NCI-H2081 (cell line): ENCODE results near the gene SLC34A2.
"Not testable (repeated sequence)": the region's sequence is repeated elsewhere in the genome, so short reads cannot be mapped to it uniquely, and the experiment has no call there.

Experiments used
- DNase-seq, 2 experiments: peaks; one replicate each; lab custom pipeline; 2025; lab: John Stamatoyannopoulos, UW

Gene SLC34A2

GRCh38 chr4:25654971-25655963, at the start of gene SLC34A2:
Gene SLC34A2, plus strand, starts transcription at chr4:25655851. Its CDS starts 6,650 bp downstream, at chr4:25662501.
- no peak for DNase-seq

GRCh38 chr4:25608644-25609043, 47.0 kb upstream of the SLC34A2 start:
- no peak for DNase-seq

- DNase-seq, result no peak
Measured at GRCh38 chr4:25609976-25610375, 45.7 kb upstream of the SLC34A2 start.

GRCh38 chr4:25613613-25614012, 42.0 kb upstream of the SLC34A2 start:
- not testable (repeated sequence) for DNase-seq

GRCh38 chr4:25614807-25615206, 40.8 kb upstream of the SLC34A2 start:
- DNase-seq, result no peak

GRCh38 chr4:25621027-25621930, 34.4 kb upstream of the SLC34A2 start:
- DNase-seq, result no peak

- no peak for DNase-seq
Measured at GRCh38 chr4:25624616-25625015, 31.0 kb upstream of the SLC34A2 start.

- DNase-seq, result no peak
Measured at GRCh38 chr4:25628451-25628850, 27.2 kb upstream of the SLC34A2 start.

- no peak for DNase-seq
Measured at GRCh38 chr4:25632135-25632534, 23.5 kb upstream of the SLC34A2 start.

GRCh38 chr4:25633541-25633940, 22.1 kb upstream of the SLC34A2 start:
- no peak for DNase-seq

- no peak for DNase-seq
Measured at GRCh38 chr4:25635501-25635900, 20.1 kb upstream of the SLC34A2 start.

- DNase-seq, result no peak
Measured at GRCh38 chr4:25637581-25638220, 17.9 kb upstream of the SLC34A2 start.

- no peak for DNase-seq
Measured at GRCh38 chr4:25638221-25638601, 17.4 kb upstream of the SLC34A2 start.

GRCh38 chr4:25638806-25639205, 16.8 kb upstream of the SLC34A2 start:
- no peak for DNase-seq

GRCh38 chr4:25650311-25650710, 5.3 kb upstream of the SLC34A2 start:
- no peak for DNase-seq

GRCh38 chr4:25651682-25652081, 4.0 kb upstream of the SLC34A2 start:
- no peak for DNase-seq

GRCh38 chr4:25654031-25654970, 1.4 kb upstream of the SLC34A2 start:
- DNase-seq, result no peak

- no peak for DNase-seq
Measured at GRCh38 chr4:25656031-25656430, 380 bp downstream of the SLC34A2 start.

- DNase-seq, result no peak
Measured at GRCh38 chr4:25658357-25658771, 2.7 kb downstream of the SLC34A2 start.

- no peak for DNase-seq
Measured at GRCh38 chr4:25658777-25659176, 3.1 kb downstream of the SLC34A2 start.

- not testable (repeated sequence) for DNase-seq
Measured at GRCh38 chr4:25661441-25661840, 5.8 kb downstream of the SLC34A2 start.
